ENCODE results near the gene DTNBP1.
A peak's percentile ranks its signal among the peaks of the same experiment; 100 is the strongest.

DTNBP1 gene

GRCh38 chr6:15623276-15624116 is 39.3 kb downstream of the DTNBP1 start:
- DNase-seq, result peak in 1 of 2 donors; percentile 60

DNA sequence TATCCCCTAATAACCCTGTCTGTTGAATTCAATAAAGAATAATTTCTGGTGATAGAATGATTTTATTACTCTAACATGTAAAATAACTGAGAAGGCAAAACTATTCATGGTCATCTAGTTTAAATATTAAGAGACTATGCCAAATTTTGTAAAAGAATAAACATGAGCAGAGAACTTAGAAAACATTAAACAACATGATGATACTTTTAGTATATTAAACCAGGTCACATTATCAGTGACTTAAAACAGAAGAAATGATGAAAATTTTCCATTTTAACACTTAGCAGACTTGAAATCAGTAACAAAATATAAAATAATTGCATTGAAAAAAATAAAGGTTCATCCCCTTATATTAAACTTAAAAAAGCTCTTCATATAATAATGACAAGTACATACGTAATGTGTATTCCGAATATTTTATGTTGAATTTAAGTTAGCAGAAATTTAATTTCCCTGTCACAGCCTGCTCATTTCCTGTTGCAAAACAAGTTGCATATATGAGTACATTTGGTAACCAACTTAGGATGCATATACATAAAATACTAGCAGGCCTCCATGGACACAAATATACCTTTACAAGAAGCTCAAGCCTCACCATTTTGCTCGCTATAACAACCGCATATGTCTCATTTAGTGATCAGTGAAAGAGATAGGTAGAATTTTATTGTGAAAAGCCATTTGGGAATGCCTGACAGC is 40.6 kb downstream of the DTNBP1 start:
- no peak for DNase-seq

- DNase-seq, result no peak
These were observed 41.4 kb downstream of the DTNBP1 start for GRCh38 chr6:15621203-15622044.

- no peak for DNase-seq
These were observed 42.2 kb downstream of the DTNBP1 start for GRCh38 chr6:15620611-15621010.

GRCh38 chr6:15619330-15619729 is 43.5 kb downstream of the DTNBP1 start:
- DNase-seq, result no peak

DNA sequence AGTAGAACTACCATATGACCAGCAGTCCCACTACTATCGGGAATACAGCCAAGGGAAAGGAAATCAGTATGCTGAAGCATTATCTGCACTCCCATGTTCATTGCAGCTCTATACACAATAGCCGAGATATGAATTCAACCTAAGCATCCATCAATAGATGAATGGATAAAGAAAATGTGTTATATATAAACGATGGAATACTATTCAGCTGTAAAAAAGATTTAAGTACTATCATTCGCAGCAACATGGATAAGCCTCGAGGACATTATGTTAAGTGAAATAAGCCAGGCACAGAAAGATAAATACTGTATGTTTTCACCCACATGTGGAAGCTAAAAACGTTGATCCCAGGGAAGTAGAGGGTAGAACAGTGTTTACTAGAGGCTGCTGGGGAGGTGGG is 44.1 kb downstream of the DTNBP1 start:
- no peak for DNase-seq

DNA sequence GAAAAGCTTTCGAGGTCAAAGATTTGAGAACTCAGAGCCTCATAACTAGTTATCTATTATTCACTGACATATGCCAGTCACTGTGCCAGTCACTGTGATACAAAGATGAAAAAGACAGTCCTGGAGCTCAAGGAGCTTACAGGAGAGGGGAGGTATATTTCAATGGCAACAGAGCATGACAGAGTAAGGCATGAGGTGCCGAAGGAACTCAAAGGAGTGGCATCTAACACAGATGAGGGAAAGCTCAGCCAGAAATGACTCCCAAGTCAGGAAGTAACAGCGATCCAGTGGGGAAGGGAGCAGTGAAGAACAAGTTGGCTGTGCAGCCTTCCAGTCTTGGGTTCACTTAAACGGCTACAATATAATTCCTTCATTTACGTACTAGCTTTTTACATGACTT is 46.6 kb downstream of the DTNBP1 start:
- DNase-seq, result no peak

- DNase-seq, result no peak
These were observed 47.0 kb downstream of the DTNBP1 start for GRCh38 chr6:15615802-15616201.

- DNase-seq, result no peak
These were observed 48.6 kb downstream of the DTNBP1 start for GRCh38 chr6:15614277-15614676.

GRCh38 chr6:15608396-15608795 is 54.4 kb downstream of the DTNBP1 start:
- DNase-seq, result no peak

DNA sequence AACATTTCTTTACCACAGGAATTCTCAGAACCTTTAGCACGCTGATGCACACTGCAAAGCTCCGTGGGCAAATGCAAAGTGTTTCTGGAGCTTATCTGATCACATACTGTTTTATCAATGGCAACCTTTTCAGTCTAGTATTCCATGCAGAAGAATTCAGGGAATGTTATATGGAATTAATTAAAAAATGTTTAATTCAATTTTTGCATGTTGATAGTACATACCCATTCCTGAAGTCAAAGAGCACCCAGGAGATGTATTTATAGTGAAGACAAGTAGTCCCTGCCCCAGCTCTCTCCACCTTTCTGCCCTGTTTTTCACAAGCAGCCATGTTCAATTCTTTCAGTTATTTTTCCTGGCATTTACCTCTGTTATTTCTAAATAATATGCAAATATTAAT is 55.2 kb downstream of the DTNBP1 start:
- DNase-seq, result no peak

DNA sequence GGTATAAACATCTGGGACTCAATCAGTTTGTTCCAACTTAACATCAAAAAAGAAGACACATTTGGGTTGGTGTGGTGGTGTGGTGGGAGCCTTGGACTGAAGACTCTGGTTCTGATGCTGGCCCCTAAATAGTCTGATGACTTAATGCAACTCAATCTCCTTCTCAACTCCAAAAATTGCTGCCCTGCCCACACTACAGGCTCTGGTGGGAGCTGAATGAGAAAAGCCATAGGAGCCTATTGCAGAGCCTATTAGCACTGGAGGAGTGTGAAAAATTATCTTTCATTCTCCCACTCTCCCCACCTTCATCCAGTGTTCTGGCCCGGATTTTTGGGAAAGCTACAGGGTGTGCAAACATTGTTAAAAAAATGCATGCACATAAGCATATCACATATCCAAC is 56.5 kb downstream of the DTNBP1 start:
- no peak for DNase-seq

DNA sequence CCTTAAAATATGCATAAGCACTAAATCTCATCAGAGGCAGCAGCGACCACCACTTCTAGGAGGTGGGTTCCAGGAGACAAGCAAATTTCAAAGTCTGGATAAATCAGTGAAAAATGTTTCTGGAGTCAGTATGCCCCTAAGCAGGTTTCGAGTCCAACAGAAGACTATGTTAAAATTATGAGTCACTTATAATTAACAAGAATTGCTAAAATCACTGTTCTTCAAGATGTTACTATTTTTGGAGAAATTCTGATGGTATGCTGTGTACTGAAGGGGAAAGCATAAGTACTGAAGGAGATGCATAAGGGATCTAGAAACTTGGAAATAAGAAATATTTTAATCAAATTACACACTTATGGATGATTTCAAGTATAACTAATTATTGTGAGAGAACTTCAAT is 58.0 kb downstream of the DTNBP1 start:
- no peak for DNase-seq

GRCh38 chr6:15602154-15602553 is 60.7 kb downstream of the DTNBP1 start:
- no peak for DNase-seq

- no peak for DNase-seq
These were observed 64.5 kb downstream of the DTNBP1 start for GRCh38 chr6:15598273-15598798.

DNA sequence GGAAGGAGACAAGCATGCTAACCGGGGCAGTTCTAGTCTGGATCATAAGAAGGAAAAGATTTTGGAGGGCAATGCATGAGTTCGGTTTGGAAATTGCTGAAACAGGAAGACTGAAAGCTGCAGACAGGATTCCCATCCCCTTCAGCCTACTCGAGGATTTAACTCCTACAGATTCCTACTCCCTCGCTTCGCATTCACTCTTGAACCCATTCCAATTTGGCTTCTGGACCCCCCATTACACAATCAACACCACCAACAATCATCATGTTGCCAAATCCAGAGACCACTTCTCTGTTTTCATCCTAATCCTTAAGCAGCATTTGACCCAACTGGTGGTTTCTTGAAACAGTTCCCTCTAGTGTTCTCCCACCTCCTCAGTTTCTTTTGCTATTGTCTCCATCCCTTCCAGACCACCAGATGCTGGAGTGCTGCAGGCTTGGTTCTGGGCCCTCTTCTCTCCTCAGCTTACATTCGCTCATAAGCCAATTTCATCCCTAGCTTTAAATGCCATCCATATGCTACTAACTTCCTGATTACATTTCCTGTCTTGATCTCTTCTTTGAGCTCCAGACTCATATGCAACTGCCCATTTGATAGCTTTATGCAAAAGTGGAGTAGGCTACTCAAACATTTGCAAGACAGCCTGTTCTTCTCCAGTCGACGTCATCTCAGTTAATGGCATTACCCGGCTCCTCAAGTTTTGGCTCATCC is 66.5 kb downstream of the DTNBP1 start:
- no peak for DNase-seq

DNA sequence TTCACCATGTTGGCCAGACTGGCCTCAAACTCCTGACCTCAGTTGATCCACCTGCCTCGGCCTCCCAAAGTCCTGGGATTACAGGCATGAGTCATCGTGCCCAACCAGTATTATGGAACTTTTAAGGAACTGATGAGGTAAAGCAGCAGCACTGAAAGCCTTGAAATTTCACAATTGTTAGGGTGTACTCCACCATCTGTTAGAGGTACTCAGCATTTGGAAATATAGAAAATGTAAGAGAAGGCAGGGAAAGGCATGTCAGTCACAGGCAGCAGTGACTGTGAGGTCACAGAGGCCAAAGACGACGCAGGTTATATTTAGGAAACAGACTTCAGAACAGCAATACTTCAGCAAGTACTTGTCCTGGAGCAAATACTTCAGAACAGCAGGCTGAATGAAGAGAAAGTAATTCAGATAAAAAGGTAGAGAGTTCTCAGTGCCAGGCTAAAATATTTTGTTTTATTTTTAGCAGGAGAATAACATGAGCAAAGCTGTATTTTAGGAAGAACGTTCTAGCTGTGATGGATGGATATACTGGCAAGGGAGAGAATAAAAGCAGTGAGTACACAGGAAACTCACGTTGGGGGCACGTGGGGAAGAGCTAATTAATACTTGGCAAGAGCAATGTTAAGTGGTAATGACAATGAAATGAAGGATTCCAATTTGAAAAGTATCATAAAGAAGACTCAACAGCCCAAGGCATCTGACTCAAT is 67.2 kb downstream of the DTNBP1 start:
- no peak for DNase-seq

GRCh38 chr6:15594512-15595259 is 68.1 kb downstream of the DTNBP1 start:
- DNase-seq, result no peak

DNA sequence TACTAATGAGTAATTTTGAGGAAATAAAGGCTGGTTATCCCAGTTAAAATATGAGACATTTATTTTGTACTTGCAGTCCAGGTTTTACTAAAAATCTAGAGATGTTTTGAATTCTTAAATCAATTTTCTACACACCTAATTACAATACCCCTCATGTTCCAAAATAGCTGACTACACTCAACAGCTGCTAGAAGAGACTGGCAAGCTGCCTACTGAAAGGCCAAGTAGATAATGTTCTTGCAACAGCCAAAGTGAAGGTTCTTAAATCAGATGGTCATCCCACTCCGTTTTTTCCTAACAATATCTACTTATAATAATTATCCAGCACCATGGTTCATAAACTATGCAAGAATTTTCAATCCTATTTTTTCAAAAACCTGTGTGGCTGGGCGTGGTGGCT is 69.0 kb downstream of the DTNBP1 start:
- DNase-seq, result no peak

DNA sequence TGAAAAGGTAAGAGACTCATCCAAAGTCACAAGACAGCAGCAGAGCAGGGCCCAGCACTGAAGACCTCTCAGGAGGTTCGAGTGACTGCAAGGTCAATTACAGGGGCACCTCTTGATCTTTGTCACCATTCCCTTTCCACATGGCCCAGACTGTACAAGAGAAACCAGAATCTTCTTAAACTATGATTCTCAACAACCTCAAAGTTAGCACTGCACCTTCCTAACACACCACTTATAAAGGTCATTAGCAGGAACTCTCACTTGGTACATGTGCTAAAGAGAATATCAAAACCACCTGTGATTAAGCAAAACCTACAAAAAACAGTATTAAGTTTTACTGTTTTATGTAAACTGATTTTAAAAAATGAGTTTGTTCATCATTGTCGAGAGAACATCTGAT is 70.2 kb downstream of the DTNBP1 start:
- DNase-seq, result no peak

Data from hippocampal formation (tissue), 2 donors.